HG03066 (cell line): ENCODE results near the gene IHH.

Experiments used
- ATAC-seq: cut with Tn5 transposase; IDR thresholded peaks from one replicate; pipeline ENCODE4 v1.9.1; 2021; ENCODE audit warnings: low read depth; ENCODE audit not compliant: unreplicated experiment

The IHH gene

GRCh38 chr2:219060821-219061791 is at the start of gene IHH:
Gene IHH, minus strand, starts transcription at chr2:219060921. Its CDS starts 454 bp downstream, at chr2:219060467.
- ATAC-seq: no peak

- ATAC-seq: no peak
These were observed 48.8 kb upstream of the IHH start for GRCh38 chr2:219109471-219109870.

GRCh38 chr2:219107758-219108157 is 47.0 kb upstream of the IHH start:
- no peak for ATAC-seq

GRCh38 chr2:219106251-219106650 is 45.5 kb upstream of the IHH start:
- ATAC-seq: no peak

GRCh38 chr2:219104107-219105035 is 43.6 kb upstream of the IHH start:
- no peak for ATAC-seq

GRCh38 chr2:219099329-219099728 is 38.6 kb upstream of the IHH start:
- no peak for ATAC-seq

- ATAC-seq: no peak
These were observed 34.8 kb upstream of the IHH start for GRCh38 chr2:219095406-219095935.

GRCh38 chr2:219094171-219094570 is 33.5 kb upstream of the IHH start:
- no peak for ATAC-seq

GRCh38 chr2:219090436-219091299 is 29.9 kb upstream of the IHH start:
- ATAC-seq: no peak

GRCh38 chr2:219089330-219089729 is 28.6 kb upstream of the IHH start:
- no peak for ATAC-seq

GRCh38 chr2:219087848-219088247 is 27.1 kb upstream of the IHH start:
- ATAC-seq: no peak

GRCh38 chr2:219087361-219087760 is 26.6 kb upstream of the IHH start:
- ATAC-seq: no peak

GRCh38 chr2:219086196-219086595 is 25.5 kb upstream of the IHH start:
- no peak for ATAC-seq

- ATAC-seq: no peak
These were observed 24.1 kb upstream of the IHH start for GRCh38 chr2:219084791-219085190.

GRCh38 chr2:219082332-219082958 is 21.7 kb upstream of the IHH start:
- no peak for ATAC-seq

GRCh38 chr2:219081701-219082331 is 21.1 kb upstream of the IHH start:
- ATAC-seq: peak; percentile 58

GRCh38 chr2:219081096-219081495 is 20.4 kb upstream of the IHH start:
- ATAC-seq: no peak

- no peak for ATAC-seq
These were observed 18.7 kb upstream of the IHH start for GRCh38 chr2:219079417-219079816.

- ATAC-seq: no peak
These were observed 18.2 kb upstream of the IHH start for GRCh38 chr2:219078951-219079350.
